ENCODE measurements around the gene MCCC1. TPM values are rescaled to one million over a fixed set of nuclear protein-coding genes. Genes with fewer than 3 reads are reported as not detected.
A peak's percentile ranks its signal among the peaks of the same experiment; 100 is the strongest.

MCCC1 gene
- total RNA-seq, 3 donors from 2014 or later, result 42.3 to 70.2 (median 47.6) TPM

DNA sequence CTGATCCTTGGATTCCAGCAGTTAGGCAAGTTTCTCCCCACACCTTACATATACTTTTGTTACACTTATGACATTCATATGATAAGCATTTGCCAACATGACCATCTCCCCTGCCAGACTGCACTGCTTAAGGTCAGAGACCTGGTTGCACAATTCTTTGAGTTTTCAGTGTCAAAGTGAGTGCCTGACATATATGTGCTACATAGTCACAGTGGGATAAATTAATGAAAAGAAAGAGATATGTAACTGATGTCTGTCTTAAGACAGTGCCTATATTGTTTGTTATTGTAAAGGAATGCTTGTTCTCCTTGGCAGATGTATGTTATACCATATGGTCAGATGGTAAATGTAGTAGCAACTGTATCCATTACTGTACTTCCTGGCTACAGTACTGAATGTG lies 115.4 kb downstream of the MCCC1 start:
- H3K27me3 ChIP-seq, result no peaks in the 10 kb centered on the region
- H3K4me1 ChIP-seq, result no peaks in the 10 kb centered on the region
- intact Hi-C loops (cut with DNase I; ENCODE audit: low total_unique reads), result no loop called here
- no peak overlapping the region for H3K27ac ChIP-seq
- H3K4me3 ChIP-seq, result no peak overlapping the region
- no peaks in the 10 kb centered on the region for H3K9me3 ChIP-seq
- no peak for TF ChIP-seq POLR2AphosphoS5 (IDR thresholded peaks at IDR 0.05)
- TF ChIP-seq, protein P1, sequence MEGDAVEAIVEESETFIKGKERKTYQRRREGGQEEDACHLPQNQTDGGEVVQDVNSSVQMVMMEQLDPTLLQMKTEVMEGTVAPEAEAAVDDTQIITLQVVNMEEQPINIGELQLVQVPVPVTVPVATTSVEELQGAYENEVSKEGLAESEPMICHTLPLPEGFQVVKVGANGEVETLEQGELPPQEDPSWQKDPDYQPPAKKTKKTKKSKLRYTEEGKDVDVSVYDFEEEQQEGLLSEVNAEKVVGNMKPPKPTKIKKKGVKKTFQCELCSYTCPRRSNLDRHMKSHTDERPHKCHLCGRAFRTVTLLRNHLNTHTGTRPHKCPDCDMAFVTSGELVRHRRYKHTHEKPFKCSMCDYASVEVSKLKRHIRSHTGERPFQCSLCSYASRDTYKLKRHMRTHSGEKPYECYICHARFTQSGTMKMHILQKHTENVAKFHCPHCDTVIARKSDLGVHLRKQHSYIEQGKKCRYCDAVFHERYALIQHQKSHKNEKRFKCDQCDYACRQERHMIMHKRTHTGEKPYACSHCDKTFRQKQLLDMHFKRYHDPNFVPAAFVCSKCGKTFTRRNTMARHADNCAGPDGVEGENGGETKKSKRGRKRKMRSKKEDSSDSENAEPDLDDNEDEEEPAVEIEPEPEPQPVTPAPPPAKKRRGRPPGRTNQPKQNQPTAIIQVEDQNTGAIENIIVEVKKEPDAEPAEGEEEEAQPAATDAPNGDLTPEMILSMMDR (IDR thresholded peaks at IDR 0.05), result no peak
- no peak for TF ChIP-seq POLR2A (IDR thresholded peaks at IDR 0.05)
- DNase-seq (ENCODE audit: low spot score in 2 of 2), result no peak
- no peaks in the 10 kb centered on the region for H3K36me3 ChIP-seq

DNA sequence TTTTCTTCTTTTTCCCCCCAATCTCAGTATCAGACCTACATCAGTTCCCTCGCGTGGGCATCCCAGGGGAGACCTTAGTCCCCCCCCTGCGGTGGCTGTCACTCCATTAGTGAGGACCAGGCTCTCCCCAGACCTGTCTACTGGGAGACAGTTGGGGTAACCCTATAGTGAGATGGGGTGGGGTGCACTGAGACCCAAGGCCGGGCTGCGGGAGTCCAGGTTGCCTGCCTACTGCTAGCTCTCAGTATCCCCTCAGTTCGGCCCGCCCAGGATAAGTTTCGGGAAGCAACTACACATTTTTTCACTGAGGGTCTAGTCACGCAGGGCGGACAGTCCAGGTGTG lies 118.3 kb downstream of the MCCC1 start:
- intact Hi-C loops (cut with DNase I; ENCODE audit: low total_unique reads), result no loop called here

DNA sequence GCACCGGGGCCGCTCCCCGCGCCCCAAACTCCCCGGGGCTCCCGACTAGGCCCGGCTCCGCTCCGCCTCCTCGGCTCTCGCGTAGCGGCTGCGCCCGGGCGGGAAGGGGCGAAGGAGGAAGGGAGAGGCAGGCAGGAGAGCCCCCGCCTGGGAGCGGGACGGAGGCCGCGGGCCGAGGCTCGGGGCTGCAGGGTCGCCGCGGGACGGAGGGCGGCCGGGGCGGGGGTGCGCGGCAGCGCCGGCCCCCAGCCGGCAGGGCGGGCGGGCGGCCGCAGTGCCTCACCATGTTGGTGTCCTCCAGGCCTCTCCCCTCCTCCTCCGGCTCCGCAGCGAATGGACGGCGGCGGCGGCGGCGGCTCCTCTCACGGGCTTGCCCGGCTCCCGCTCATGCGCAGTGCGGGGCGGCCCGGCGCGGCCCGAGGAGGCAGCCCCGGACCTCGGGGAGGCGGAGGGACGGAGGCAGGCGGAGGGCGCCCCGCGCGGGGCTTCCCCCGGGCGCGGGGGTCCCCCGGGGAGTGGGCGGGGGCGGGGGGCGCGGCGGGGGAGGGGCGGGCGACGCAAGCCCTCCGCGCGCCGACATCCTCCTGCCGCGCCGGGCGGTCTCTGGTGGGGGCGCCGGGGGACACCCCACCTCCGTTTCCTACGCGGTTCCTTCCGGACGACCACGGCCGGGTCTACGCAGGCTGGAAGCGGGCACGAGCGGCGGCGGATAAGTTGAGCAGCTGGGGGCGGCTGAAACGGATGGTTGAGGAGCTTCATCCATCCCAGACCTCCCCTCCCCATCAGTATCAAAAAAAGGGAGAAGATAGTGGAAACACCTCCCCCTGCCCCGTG lies 118.9 kb downstream of the MCCC1 start, which contains the start of gene DCUN1D1:
TSS of gene DCUN1D1 (minus strand) at position 335 of the 834 bp plus-strand sequence. CDS start at position 286, 49 bp downstream.
- TF ChIP-seq POLR2AphosphoS5 (IDR thresholded peaks at IDR 0.05) (peak in 1 of 3 donors; percentile 23), POLR2A (IDR thresholded peaks at IDR 0.05) (no peak)
- H3K27ac ChIP-seq, result peak within 1 kb of the TSS; percentile 89 to 96

More for the DNA sequence above, 118.3 kb downstream of the MCCC1 start:
- Histone ChIP-seq H3K9me3 (no peaks in the 10 kb centered on the region), H3K36me3 (no peaks in the 10 kb centered on the region), H3K4me1 (peaks cover 2 to 3% of the 10 kb centered on the region in 2 donors), H3K27me3 (no peaks in the 10 kb centered on the region), H3K4me3 (peak overlapping the region; percentile 81 to 97 (median 95)), H3K27ac (peak overlapping the region; percentile 89 to 96)
- no peak for DNase-seq (ENCODE audit: low spot score in 2 of 2)
- TF ChIP-seq POLR2A (IDR thresholded peaks at IDR 0.05) (no peak), POLR2AphosphoS5 (IDR thresholded peaks at IDR 0.05) (no peak)
- TF ChIP-seq, protein P1 (IDR thresholded peaks at IDR 0.05), result no peak

DNA sequence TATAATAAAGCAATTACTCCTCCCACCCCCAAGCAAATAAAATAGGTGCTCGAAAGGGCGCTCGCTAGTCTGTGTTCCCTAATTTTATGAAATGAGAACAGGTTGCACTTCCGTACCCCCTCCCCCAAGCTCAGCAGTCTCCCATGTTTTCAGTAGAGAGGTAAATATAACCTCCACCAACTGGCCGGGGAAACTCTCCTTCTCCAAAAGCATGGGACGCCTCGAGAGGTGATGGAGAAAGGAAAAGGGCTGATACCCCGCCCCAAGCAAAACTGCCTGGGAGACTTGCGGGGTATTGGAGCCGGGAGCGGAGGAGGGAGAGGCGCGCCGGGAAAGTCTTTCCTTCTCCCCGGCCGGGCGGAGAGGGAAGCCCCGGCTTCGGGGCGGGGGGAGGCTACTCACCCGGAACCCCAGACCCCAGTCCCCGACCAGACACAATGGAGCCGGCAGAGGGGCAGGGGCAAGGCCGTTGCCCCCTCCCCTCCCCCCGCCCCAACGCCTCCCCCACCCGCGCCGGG lies 119.6 kb downstream of the MCCC1 start:
- intact Hi-C loops (cut with DNase I; ENCODE audit: low total_unique reads), result loop anchor here (5.0 kb wide), 1 partner anchor 813 kb away; no protein-coding TSS in a partner anchor
- TF ChIP-seq POLR2AphosphoS5 (IDR thresholded peaks at IDR 0.05) (no peak), POLR2A (IDR thresholded peaks at IDR 0.05) (no peak)
- TF ChIP-seq, protein P1 (IDR thresholded peaks at IDR 0.05), result no peak
- Histone ChIP-seq H3K27me3 (no peaks in the 10 kb centered on the region), H3K27ac (peak overlapping the region; percentile 89 to 96), H3K36me3 (no peaks in the 10 kb centered on the region), H3K4me3 (peak overlapping the region; percentile 81 to 97 (median 95)), H3K4me1 (peaks cover 2 to 3% of the 10 kb centered on the region in 2 donors), H3K9me3 (no peaks in the 10 kb centered on the region)
- DNase-seq (ENCODE audit: low spot score in 2 of 2), result no peak

More for the DNA sequence above, 118.9 kb downstream of the MCCC1 start, which contains the start of gene DCUN1D1:
- Histone ChIP-seq H3K4me3 (peak within 1 kb of the TSS; percentile 81 to 97 (median 95)), H3K36me3 (no peaks in the 10 kb centered on the region), H3K9me3 (no peaks in the 10 kb centered on the region), H3K4me1 (peaks cover 2 to 3% of the 10 kb centered on the region in 2 donors), H3K27me3 (no peaks in the 10 kb centered on the region)
- peak; percentile 81 to 86 for DNase-seq (ENCODE audit: low spot score in 2 of 2)
- intact Hi-C loops (cut with DNase I; ENCODE audit: low total_unique reads), result no loop called here

DNA sequence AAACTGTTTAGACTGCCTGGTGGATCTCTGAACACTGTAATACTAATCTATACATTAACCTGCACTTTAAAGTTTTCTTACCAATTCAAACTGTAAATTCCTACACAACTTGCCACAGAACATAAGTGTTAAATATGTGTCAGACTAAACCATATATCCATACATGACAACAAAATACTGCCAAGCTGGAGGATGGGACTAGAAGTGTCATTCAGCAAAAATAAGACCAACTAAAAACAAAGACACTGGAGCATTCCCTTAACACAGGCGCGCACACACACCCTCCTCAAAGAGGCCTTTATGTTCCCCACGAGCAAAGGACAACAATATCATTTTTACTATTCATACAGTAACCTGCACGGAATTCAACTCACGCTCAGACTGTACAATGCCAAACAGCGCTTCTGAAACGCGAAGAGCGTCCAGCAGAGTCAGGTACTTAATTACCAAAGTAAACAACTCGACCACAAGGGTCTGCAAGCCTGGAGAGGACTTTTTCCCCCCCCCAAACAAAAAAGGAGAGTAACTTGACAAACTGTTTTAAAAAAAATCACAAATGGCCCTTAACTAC lies 120.1 kb downstream of the MCCC1 start:
- intact Hi-C loops (cut with DNase I; ENCODE audit: low total_unique reads), result loop anchor here (5.0 kb wide), 1 partner anchor 813 kb away; no protein-coding TSS in a partner anchor

More for the DNA sequence above, 120.1 kb downstream of the MCCC1 start:
- H3K27ac ChIP-seq, result peak overlapping the region in 1 of 2 donors; percentile 89
- no peaks in the 10 kb centered on the region for H3K36me3 ChIP-seq
- no peak for DNase-seq (ENCODE audit: low spot score in 2 of 2)
- no peaks in the 10 kb centered on the region for H3K27me3 ChIP-seq
- H3K9me3 ChIP-seq, result no peaks in the 10 kb centered on the region
- peaks cover 2 to 3% of the 10 kb centered on the region in 2 donors for H3K4me1 ChIP-seq
- H3K4me3 ChIP-seq, result peak overlapping the region; percentile 81 to 97 (median 95)
- no peak for TF ChIP-seq POLR2AphosphoS5 (IDR thresholded peaks at IDR 0.05)
- TF ChIP-seq, protein P1 (IDR thresholded peaks at IDR 0.05), result no peak
- no peak for TF ChIP-seq POLR2A (IDR thresholded peaks at IDR 0.05)
